Measurements from ENCODE around the gene GNMT.

- no peak for TF ChIP-seq CTCF (IDR thresholded peaks at IDR 0.05; ENCODE audit: insufficient read depth, low read length)
- TF ChIP-seq POLR2AphosphoS5 (IDR thresholded peaks at IDR 0.05; ENCODE audit: low read depth): no peak
- no peak for TF ChIP-seq REST (IDR thresholded peaks at IDR 0.05; ENCODE audit: insufficient replicate concordance, low read depth)
- TF ChIP-seq SPI1 (IDR thresholded peaks at IDR 0.05; ENCODE audit: borderline replicate concordance, low read depth): no peak
These were observed 9.4 kb downstream of the GNMT start for GRCh38 chr6:42969934-42970333.

All from HL-60 (cell line).